Lung (tissue), 12 donors: Measurements from ENCODE around the gene PHF21B. TPM values are rescaled to one million over a fixed set of nuclear protein-coding genes. Genes with fewer than 3 reads are reported as not detected.

ENCODE experiments used
- ATAC-seq: fragments of 200-7000 bp; cut with Tn5 transposase; one replicate; pipeline ENCODE4 v1.9.1; 2020; ENCODE audit warnings: moderate number of reproducible peaks; ENCODE audit not compliant: insufficient read depth, low FRiP score
- DNase-seq, 3 donors: peaks; one replicate each; pipeline ENCODE4 v3.0.0-alpha.2; 2013 to 2017
- H3K27ac ChIP-seq, 2 donors: one replicate each; pipeline ENCODE4 v1.5.1; 2013; ENCODE audit warnings: mild to moderate bottlenecking in 2 of 2, moderate library complexity in 2 of 2, control low read depth in 1 of 2, inconsistent platforms in 1 of 2, low read depth in 1 of 2, low read length in 1 of 2
- H3K27me3 ChIP-seq, 3 donors: one replicate each; pipeline ENCODE4 v1.5.1; 2013; ENCODE audit warnings: low read length in 2 of 3; ENCODE audit not compliant: control insufficient read depth in 3 of 3, insufficient read depth in 3 of 3
- H3K36me3 ChIP-seq, 4 donors: one replicate each; pipeline ENCODE4 v1.5.1; 2013; ENCODE audit warnings: low read length in 4 of 4, mild to moderate bottlenecking in 1 of 4, moderate library complexity in 1 of 4; ENCODE audit not compliant: control insufficient read depth in 4 of 4, insufficient read depth in 4 of 4
- H3K4me1 ChIP-seq, 5 donors: one replicate each; pipeline ENCODE4 v1.5.1; 2013; ENCODE audit warnings: low read length in 5 of 5, mild to moderate bottlenecking in 2 of 5, moderate library complexity in 1 of 5; ENCODE audit not compliant: control insufficient read depth in 5 of 5, insufficient read depth in 5 of 5
- H3K4me3 ChIP-seq: one replicate; pipeline ENCODE4 v1.5.1; 2013; ENCODE audit warnings: mild to moderate bottlenecking, control low read depth, moderate library complexity
- H3K9ac ChIP-seq, 2 donors: one replicate each; pipeline ENCODE4 v1.5.1; 2013; ENCODE audit warnings: low read length in 2 of 2, control low read depth in 1 of 2; ENCODE audit not compliant: insufficient read depth in 1 of 2
- H3K9me3 ChIP-seq, 4 donors: one replicate each; pipeline ENCODE4 v1.5.1; 2013; ENCODE audit warnings: low read length in 3 of 4, mild to moderate bottlenecking in 1 of 4, moderate library complexity in 1 of 4; ENCODE audit not compliant: control insufficient read depth in 4 of 4, insufficient read depth in 3 of 4
- WGBS, 2 donors: extraction: QIAGEN DNeasy Blood & Tissue Kit; methylation state at CpG; one replicate each; pipeline ENCODE4 v1.1.7; 2013; 5-methylcytosine and 5-hydroxymethylcytosine counted together
- polyA plus RNA-seq, 2 donors: library from polyadenylated mRNA; stranded (reverse); fragments of 200-250 nt; gene quantifications; one replicate each; pipeline ENCODE4 v1.2.1, GENCODE V29; 2013
- total RNA-seq, 2 donors: library from RNA; depleted of rRNA in 1 of 2; stranded (reverse); fragments of >200 nt in 1 of 2; gene quantifications; one replicate each; pipeline ENCODE4 v1.2.1, GENCODE V29; 2014 to 2021
- TF ChIP-seq, protein P1 (sequence below): IDR thresholded peaks from 2 replicates; pipeline ENCODE4 v1.5.1; 2012; ENCODE audit warnings: mild to moderate bottlenecking; ENCODE audit errors: control extremely low read depth, extremely low read depth
- donor health status: control.
- donor health status: control.
- donor health status: Bipolar disorder and iron deficiency.
- donor health status: healthy.
- donor health status: DM: yes; HTN: yes; CAD: no.

Gene PHF21B
- total and polyA plus RNA-seq, 4 donors: 0.03 to 0.43 (median 0.26) TPM

GRCh38 chr22:45019861-45020655 lies 10.3 kb upstream of the PHF21B start:
- no peak overlapping the region for H3K4me3 ChIP-seq
- ATAC-seq (no peak), DNase-seq (no peak)
- 56 to 61% methylated on average over 16 of the region's 16 CpGs for WGBS, 2 donors
- no peak overlapping the region for H3K9ac ChIP-seq
- H3K27me3 ChIP-seq: peaks cover 0 to 15% (median 10%) of the 10 kb centered on the region in 3 donors
- H3K27ac ChIP-seq: no peak overlapping the region
- H3K9me3 ChIP-seq: no peaks in the 10 kb centered on the region
- H3K4me1 ChIP-seq: no peaks in the 10 kb centered on the region
- TF ChIP-seq, protein P1, sequence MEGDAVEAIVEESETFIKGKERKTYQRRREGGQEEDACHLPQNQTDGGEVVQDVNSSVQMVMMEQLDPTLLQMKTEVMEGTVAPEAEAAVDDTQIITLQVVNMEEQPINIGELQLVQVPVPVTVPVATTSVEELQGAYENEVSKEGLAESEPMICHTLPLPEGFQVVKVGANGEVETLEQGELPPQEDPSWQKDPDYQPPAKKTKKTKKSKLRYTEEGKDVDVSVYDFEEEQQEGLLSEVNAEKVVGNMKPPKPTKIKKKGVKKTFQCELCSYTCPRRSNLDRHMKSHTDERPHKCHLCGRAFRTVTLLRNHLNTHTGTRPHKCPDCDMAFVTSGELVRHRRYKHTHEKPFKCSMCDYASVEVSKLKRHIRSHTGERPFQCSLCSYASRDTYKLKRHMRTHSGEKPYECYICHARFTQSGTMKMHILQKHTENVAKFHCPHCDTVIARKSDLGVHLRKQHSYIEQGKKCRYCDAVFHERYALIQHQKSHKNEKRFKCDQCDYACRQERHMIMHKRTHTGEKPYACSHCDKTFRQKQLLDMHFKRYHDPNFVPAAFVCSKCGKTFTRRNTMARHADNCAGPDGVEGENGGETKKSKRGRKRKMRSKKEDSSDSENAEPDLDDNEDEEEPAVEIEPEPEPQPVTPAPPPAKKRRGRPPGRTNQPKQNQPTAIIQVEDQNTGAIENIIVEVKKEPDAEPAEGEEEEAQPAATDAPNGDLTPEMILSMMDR: no peak
- H3K36me3 ChIP-seq: no peaks in the 10 kb centered on the region

- H3K4me1 ChIP-seq: peaks cover 0 to 8% (median 4%) of the 10 kb centered on the region in 5 donors
- ATAC-seq (no peak), DNase-seq (no peak)
- 43 to 46% methylated on average over 4 of the region's 4 CpGs for WGBS, 2 donors
- TF ChIP-seq, protein P1: no peak
- no peak overlapping the region for H3K27ac ChIP-seq
- no peak overlapping the region for H3K4me3 ChIP-seq
- no peaks in the 10 kb centered on the region for H3K36me3 ChIP-seq
- H3K9ac ChIP-seq: no peak overlapping the region
- H3K27me3 ChIP-seq: peaks cover 4 to 19% (median 16%) of the 10 kb centered on the region in 3 donors
- H3K9me3 ChIP-seq: peaks cover 0 to 1% (median 0%) of the 10 kb centered on the region in 4 donors
Measured at GRCh38 chr22:45014654-45015053, 4.8 kb upstream of the PHF21B start.

DNA sequence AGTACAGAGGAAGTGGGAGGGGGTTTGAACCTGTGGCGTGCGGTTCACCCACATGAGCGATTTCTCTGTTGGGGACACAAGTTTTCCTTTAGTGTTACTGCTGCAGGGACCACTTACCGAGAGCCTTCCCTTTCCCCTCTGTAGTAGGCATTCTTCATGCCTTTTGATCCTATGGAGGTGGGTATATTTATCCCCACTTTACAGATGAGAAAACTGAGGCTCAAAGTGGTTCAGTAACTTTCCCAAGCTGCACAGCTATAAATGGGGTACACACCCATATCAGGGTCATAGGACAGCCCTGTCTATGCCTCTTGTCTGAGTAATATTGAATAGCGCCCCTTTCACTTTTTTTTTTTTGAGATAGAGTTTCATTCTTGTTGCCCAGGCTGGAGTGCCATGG lies 3.3 kb upstream of the PHF21B start:
- WGBS, 2 donors: 90 to 96% methylated on average over 5 of the region's 5 CpGs

More for the DNA sequence above, 3.3 kb upstream of the PHF21B start:
- no peaks in the 10 kb centered on the region for H3K36me3 ChIP-seq
- ATAC-seq: no peak
- DNase-seq: no peak
- peaks cover 0 to 1% (median 0%) of the 10 kb centered on the region in 4 donors for H3K9me3 ChIP-seq
- H3K27ac ChIP-seq: no peak overlapping the region
- peaks cover 13 to 19% (median 16%) of the 10 kb centered on the region in 3 donors for H3K27me3 ChIP-seq
- TF ChIP-seq, protein P1: no peak
- H3K4me1 ChIP-seq: peaks cover 0 to 13% (median 6%) of the 10 kb centered on the region in 5 donors
- no peak overlapping the region for H3K4me3 ChIP-seq
- no peak overlapping the region for H3K9ac ChIP-seq
